ENCODE data around the gene CDIPT. TPM values are rescaled to one million over a fixed set of nuclear protein-coding genes. Genes with fewer than 3 reads are reported as not detected.

Gene CDIPT
- 89.0 and 173 TPM in 2 replicates for total RNA-seq

GRCh38 chr16:29862884-29863668 lies at the start of gene CDIPT:
TSS of gene CDIPT (minus strand) at chr16:29863226. CDS start at chr16:29862857, 369 bp downstream.

GRCh38 chr16:29900102-29900887 lies 37.3 kb upstream of the CDIPT start, which contains the start of gene ASPHD1:
TSS of gene ASPHD1 (plus strand) at chr16:29900488. CDS start at chr16:29900972, 484 bp downstream.

DNA sequence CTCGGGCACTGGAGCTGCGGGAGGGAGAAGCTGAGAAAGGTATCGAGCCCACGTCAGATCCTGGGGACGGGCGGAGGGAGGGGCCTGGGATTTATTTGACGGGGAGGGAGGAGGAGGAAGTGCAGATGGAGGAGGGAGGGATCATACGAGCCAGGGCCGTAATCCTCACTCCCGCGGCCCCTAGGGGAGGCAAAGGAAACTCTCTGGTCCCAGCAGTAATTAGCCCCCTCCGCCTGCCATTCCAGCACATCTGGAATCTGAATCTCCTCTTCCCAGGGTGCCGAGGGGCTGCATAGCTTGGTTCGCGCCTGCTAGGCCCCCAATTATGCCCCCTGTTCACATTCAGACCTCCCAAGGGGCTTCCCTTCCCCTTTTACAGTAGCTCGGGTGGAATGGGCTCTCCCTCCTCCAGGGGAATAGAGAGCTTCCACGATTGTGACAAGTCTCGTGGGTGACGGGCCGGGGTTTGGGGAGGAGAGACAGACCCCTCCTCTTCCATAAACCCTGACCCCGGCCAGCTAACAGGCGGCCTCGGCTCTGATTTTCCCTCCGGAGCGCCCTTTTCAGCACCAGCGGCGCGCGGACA lies 36.6 kb upstream of the CDIPT start, which contains the start of gene SEZ6L2:
SEZ6L2 (minus strand) TSS at position 35 of the 586 bp plus-strand sequence. CDS start 531 bp downstream, outside the sequence.

DNA sequence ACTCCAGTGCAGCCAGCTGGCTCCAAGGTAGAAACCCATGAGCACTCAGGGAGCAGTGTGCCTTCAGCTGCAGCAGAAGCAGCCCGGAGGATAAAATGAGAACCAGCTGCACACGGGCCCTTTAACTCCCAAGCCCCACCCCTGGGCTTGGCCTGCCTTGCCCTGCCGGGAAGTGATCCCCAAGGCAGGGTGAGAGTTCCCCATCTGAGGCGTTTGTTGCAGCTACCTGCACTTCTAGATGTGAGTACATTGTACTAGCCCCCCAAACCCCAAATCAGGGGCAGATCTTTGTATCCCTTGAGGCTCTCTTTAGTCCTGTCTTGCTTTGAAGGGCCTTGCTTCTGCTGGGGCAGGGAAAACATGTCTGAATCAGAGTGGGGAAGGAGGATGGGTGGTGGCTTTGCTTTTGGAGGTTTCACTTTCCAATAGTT lies 42.7 kb downstream of the CDIPT start, which contains the start of gene MVP:
MVP (plus strand) TSS at position 192 of the 431 bp plus-strand sequence. CDS start 10,088 bp downstream, outside the sequence.

DNA sequence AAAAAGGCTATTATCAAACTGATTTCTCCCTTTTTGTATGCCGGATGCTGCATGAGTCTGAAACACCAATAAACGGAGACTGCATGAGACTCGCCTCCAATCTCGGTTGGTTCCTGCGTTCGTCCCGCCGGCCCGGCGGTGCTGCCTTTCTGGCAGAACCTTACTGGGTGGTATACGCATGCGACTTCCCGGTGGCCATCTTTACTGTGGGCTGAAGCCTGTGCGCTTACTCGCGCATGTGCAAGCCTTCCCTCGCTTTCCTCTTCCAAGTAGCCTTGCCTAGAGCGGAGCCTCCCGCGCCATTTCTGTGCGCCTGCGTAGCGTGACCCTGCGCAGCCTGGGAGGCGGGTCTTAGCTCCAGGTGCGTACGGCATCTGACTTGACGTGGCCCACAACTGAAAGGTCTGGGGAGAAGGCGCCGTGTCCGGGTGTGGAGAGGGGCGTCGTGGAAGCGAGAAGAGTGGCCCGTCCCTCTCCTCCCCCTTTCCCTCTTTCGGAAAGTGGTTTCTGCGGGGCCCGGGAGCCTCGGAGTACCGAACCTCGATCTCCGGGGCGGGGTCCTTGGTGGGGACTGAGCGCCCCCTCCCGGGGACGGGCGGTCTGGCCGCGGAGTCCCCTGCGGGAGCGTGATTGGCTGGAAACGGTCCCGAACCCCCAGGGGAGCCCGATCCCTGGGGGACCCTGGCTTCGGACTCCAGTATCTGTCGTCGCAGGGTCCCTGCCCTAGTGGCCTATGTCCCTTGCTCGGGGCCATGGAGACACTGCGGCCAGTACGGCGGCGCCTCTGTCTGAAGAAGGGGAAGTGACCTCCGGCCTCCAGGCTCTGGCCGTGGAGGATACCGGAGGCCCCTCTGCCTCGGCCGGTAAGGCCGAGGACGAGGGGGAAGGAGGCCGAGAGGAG lies 47.0 kb downstream of the CDIPT start, which contains the start of gene PAGR1:
PAGR1 (plus strand) TSS at position 360 of the 901 bp plus-strand sequence; CDS start at position 734, 374 bp downstream.

GRCh38 chr16:29811896-29812665 lies 50.9 kb downstream of the CDIPT start, which contains the start of gene PRRT2:
TSS of gene PRRT2 (plus strand) at chr16:29812193. CDS start at chr16:29813055, 862 bp downstream.

Other genes with a start within 250 kb of the CDIPT start
- not detected in 2 replicates for gene SPN, start 200.0 kb downstream of the CDIPT start, total RNA-seq
- 109 and 175 TPM in 2 replicates for gene QPRT, start 184.0 kb downstream of the CDIPT start, total RNA-seq
- not detected in 2 replicates for gene C16orf54, start 117.2 kb downstream of the CDIPT start, total RNA-seq
- gene ZG16, start 85.0 kb downstream of the CDIPT start, total RNA-seq = not detected in 2 replicates
- gene KIF22, start 72.5 kb downstream of the CDIPT start, total RNA-seq = 36.6 and 60.4 TPM in 2 replicates
- gene MAZ, start 56.7 kb downstream of the CDIPT start, total RNA-seq = 144 and 189 TPM in 2 replicates
- 2.5 and 26.6 TPM in 2 replicates for gene PRRT2, start 51.0 kb downstream of the CDIPT start, total RNA-seq
- 38.3 and 49.5 TPM in 2 replicates for gene PAGR1, start 47.1 kb downstream of the CDIPT start, total RNA-seq
- 290 and 371 TPM in 2 replicates for gene MVP, start 42.8 kb downstream of the CDIPT start, total RNA-seq
- 18.2 and 39.8 TPM in 2 replicates for gene SEZ6L2, start 36.3 kb upstream of the CDIPT start, total RNA-seq
- 6.5 and 9.8 TPM in 2 replicates for gene ASPHD1, start 37.3 kb upstream of the CDIPT start, total RNA-seq
- 8.3 and 16.5 TPM in 2 replicates for gene KCTD13, start 63.0 kb upstream of the CDIPT start, total RNA-seq
- 169 and 182 TPM in 2 replicates for gene TMEM219, start 98.9 kb upstream of the CDIPT start, total RNA-seq
- gene TAOK2, start 110.6 kb upstream of the CDIPT start, total RNA-seq = 29.0 and 56.0 TPM in 2 replicates
- gene HIRIP3, start 132.4 kb upstream of the CDIPT start, total RNA-seq = 14.2 and 24.0 TPM in 2 replicates
- gene INO80E, start 133.0 kb upstream of the CDIPT start, total RNA-seq = 52.6 and 194 TPM in 2 replicates
- 0.52 and 2.7 TPM in 2 replicates for gene DOC2A, start 147.8 kb upstream of the CDIPT start, total RNA-seq
- gene C16orf92, start 160.0 kb upstream of the CDIPT start, total RNA-seq = not detected in 2 replicates
- gene TLCD3B, start 168.0 kb upstream of the CDIPT start, total RNA-seq = 0.16 TPM in 1 of 2 replicates, not detected in the other
- 2,073 and 2,863 TPM in 2 replicates for gene ALDOA, start 202.5 kb upstream of the CDIPT start, total RNA-seq
- 151 and 157 TPM in 2 replicates for gene PPP4C, start 212.8 kb upstream of the CDIPT start, total RNA-seq
- 0.13 and 2.6 TPM in 2 replicates for gene TBX6, start 228.7 kb upstream of the CDIPT start, total RNA-seq
- gene YPEL3, start 233.0 kb upstream of the CDIPT start, total RNA-seq = 15.8 and 91.5 TPM in 2 replicates

Measured in epithelial cell of alveolus of lung (primary cell).